ENCODE results near the gene ADGRL3.

The ADGRL3 gene

GRCh38 chr4:62093735-62094134, 893.6 kb downstream of the ADGRL3 start:
- in situ Hi-C loops (cut with MboI; ENCODE audit: low sequenced_read_pairs, unreplicated experiment), result no loop called here
- no peak for DNase-seq (ENCODE audit: low spot score)
- TF ChIP-seq CTCF (IDR thresholded peaks at IDR 0.05; ENCODE audit: borderline replicate concordance, control extremely low read depth, extremely low read depth, insufficient read depth, missing control alignments), result no peak

GRCh38 chr4:62096881-62097280, 896.8 kb downstream of the ADGRL3 start:
- no peak for TF ChIP-seq CTCF (IDR thresholded peaks at IDR 0.05; ENCODE audit: borderline replicate concordance, control extremely low read depth, extremely low read depth, insufficient read depth, missing control alignments)
- no peak for DNase-seq (ENCODE audit: low spot score)
- in situ Hi-C loops (cut with MboI; ENCODE audit: low sequenced_read_pairs, unreplicated experiment), result no loop called here

GRCh38 chr4:62115216-62115615, 915.1 kb downstream of the ADGRL3 start:
- TF ChIP-seq CTCF (IDR thresholded peaks at IDR 0.05; ENCODE audit: borderline replicate concordance, control extremely low read depth, extremely low read depth, insufficient read depth, missing control alignments), result no peak
- in situ Hi-C loops (cut with MboI; ENCODE audit: low sequenced_read_pairs, unreplicated experiment), result no loop called here
- DNase-seq (ENCODE audit: low spot score), result no peak

GRCh38 chr4:62117886-62118285, 917.8 kb downstream of the ADGRL3 start:
- DNase-seq (ENCODE audit: low spot score), result no peak
- in situ Hi-C loops (cut with MboI; ENCODE audit: low sequenced_read_pairs, unreplicated experiment), result no loop called here
- TF ChIP-seq CTCF (IDR thresholded peaks at IDR 0.05; ENCODE audit: borderline replicate concordance, control extremely low read depth, extremely low read depth, insufficient read depth, missing control alignments), result no peak

GRCh38 chr4:62118558-62118957, 918.4 kb downstream of the ADGRL3 start:
- no peak for TF ChIP-seq CTCF (IDR thresholded peaks at IDR 0.05; ENCODE audit: borderline replicate concordance, control extremely low read depth, extremely low read depth, insufficient read depth, missing control alignments)
- no peak for DNase-seq (ENCODE audit: low spot score)
- in situ Hi-C loops (cut with MboI; ENCODE audit: low sequenced_read_pairs, unreplicated experiment), result no loop called here

GRCh38 chr4:62119195-62119594, 919.1 kb downstream of the ADGRL3 start:
- DNase-seq (ENCODE audit: low spot score), result no peak
- TF ChIP-seq CTCF (IDR thresholded peaks at IDR 0.05; ENCODE audit: borderline replicate concordance, control extremely low read depth, extremely low read depth, insufficient read depth, missing control alignments), result no peak
- in situ Hi-C loops (cut with MboI; ENCODE audit: low sequenced_read_pairs, unreplicated experiment), result no loop called here
